ENCODE data around the gene C8B. TPM values are rescaled to one million over a fixed set of nuclear protein-coding genes. Genes with fewer than 3 reads are reported as not detected.
A peak's percentile ranks its signal among the peaks of the same experiment; 100 is the strongest.

C8B gene
- total and polyA plus RNA-seq, 9 of the 15 experiments (the other 6 are each of a cell fraction or from before 2014, with no cell fraction given) = not detected

- TF ChIP-seq SMAD3 (CRISPR knock-in tag; conservative IDR thresholded peaks at IDR 0.05) (no peak), TAL1 (IDR thresholded peaks at IDR 0.05) (no peak), KHSRP (IDR thresholded peaks at IDR 0.05) (no peak), ZBTB43 (CRISPR knock-in tag; IDR thresholded peaks at IDR 0.05) (no peak), ZEB2 (IDR thresholded peaks at IDR 0.05) (0 out of 2 replicates have a peak, but pooled peaks have one; percentile 13)
These were observed 55.3 kb downstream of the C8B start (continued) for GRCh38 chr1:56910441-56910985.

- Histone ChIP-seq H3K4me1 (replicated peaks in 1 of 2; ENCODE audit: control insufficient read depth in 2 of 2, insufficient read depth in 2 of 2, low read length in 2 of 2) (peaks cover 0 to 4% of the 10 kb centered on the region in 2 experiments; a peak in 3 of 5 replicates), H3K4me3 (no peak overlapping the region), H3K27ac (ENCODE audit: extremely low read depth, low read depth, low read length) (no peak overlapping the region), H3K4me2 (ENCODE audit: insufficient read depth, low read length) (no peak overlapping the region), H3K79me2 (ENCODE audit: control insufficient read depth, insufficient read depth, low read length) (no peaks in the 10 kb centered on the region), H3K9me1 (ENCODE audit: control insufficient read depth, insufficient read depth, low read length) (no peaks in the 10 kb centered on the region), H3K36me3 (ENCODE audit: control insufficient read depth, insufficient read depth, low read length) (no peaks in the 10 kb centered on the region), H2AFZ (ENCODE audit: low read depth, low read length) (no peak overlapping the region), H3K27me3 (ENCODE audit: control insufficient read depth in 2 of 2, insufficient read depth in 2 of 2, low read length in 2 of 2) (no peaks in the 10 kb centered on the region), H3K9ac (ENCODE audit: insufficient read depth in 1 of 2, low read depth in 2 of 2, low read length in 2 of 2) (no peak overlapping the region), H4K20me1 (replicated peaks; ENCODE audit: control insufficient read depth, insufficient read depth, low read length) (no peaks in the 10 kb centered on the region), H3K9me3 (replicated peaks; ENCODE audit: control insufficient read depth, insufficient read depth, low read depth, low read length) (no peaks in the 10 kb centered on the region)
- BruUV-seq (replicated peaks) = no TSS peak
- intact Hi-C loops (cut with micrococcal nuclease) = no loop called here
- in situ Hi-C loops (cut with MboI) = no loop called here
- 7% methylated on average over 1 of the region's 1 CpG for WGBS (ENCODE audit: insufficient coverage, low coverage, missing lambda C conversion rate)
- no peak for FAIRE-seq
- ChIA-PET CTCF (ENCODE audit: low intra/inter-chr PET ratio) (no interaction called here), POLR2A (no interaction called here)
- ATAC-seq = no peak
- DNase-seq (ENCODE audit: extremely low read depth in 1 of 4, low spot score in 3 of 4) = no peak
- no peak for TF ChIP-seq FOXM1 (IDR thresholded peaks at IDR 0.05; ENCODE audit: low read depth)
- no peak for TF ChIP-seq FOXM1 (CRISPR knock-in tag; IDR thresholded peaks at IDR 0.05; ENCODE audit: low read depth)
- TF ChIP-seq TAF7 (tag; IDR thresholded peaks at IDR 0.05) = no peak
- TF ChIP-seq HLTF (IDR thresholded peaks at IDR 0.05) = no peak
- TF ChIP-seq KLF13 (tag; IDR thresholded peaks at IDR 0.05; ENCODE audit: borderline replicate concordance, low read depth) = no peak
- TF ChIP-seq, protein P1, sequence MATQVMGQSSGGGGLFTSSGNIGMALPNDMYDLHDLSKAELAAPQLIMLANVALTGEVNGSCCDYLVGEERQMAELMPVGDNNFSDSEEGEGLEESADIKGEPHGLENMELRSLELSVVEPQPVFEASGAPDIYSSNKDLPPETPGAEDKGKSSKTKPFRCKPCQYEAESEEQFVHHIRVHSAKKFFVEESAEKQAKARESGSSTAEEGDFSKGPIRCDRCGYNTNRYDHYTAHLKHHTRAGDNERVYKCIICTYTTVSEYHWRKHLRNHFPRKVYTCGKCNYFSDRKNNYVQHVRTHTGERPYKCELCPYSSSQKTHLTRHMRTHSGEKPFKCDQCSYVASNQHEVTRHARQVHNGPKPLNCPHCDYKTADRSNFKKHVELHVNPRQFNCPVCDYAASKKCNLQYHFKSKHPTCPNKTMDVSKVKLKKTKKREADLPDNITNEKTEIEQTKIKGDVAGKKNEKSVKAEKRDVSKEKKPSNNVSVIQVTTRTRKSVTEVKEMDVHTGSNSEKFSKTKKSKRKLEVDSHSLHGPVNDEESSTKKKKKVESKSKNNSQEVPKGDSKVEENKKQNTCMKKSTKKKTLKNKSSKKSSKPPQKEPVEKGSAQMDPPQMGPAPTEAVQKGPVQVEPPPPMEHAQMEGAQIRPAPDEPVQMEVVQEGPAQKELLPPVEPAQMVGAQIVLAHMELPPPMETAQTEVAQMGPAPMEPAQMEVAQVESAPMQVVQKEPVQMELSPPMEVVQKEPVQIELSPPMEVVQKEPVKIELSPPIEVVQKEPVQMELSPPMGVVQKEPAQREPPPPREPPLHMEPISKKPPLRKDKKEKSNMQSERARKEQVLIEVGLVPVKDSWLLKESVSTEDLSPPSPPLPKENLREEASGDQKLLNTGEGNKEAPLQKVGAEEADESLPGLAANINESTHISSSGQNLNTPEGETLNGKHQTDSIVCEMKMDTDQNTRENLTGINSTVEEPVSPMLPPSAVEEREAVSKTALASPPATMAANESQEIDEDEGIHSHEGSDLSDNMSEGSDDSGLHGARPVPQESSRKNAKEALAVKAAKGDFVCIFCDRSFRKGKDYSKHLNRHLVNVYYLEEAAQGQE (IDR thresholded peaks at IDR 0.05; ENCODE audit: borderline replicate concordance) = no peak
- TF ChIP-seq, protein P1 (CRISPR knock-in tag; IDR thresholded peaks at IDR 0.05; ENCODE audit: low read depth) = no peak
- no peak for TF ChIP-seq ZNF197 (CRISPR knock-in tag; IDR thresholded peaks at IDR 0.05; ENCODE audit: low read depth)
- TF ChIP-seq ZFP30 (CRISPR knock-in tag; IDR thresholded peaks at IDR 0.05; ENCODE audit: borderline replicate concordance) = no peak
These were observed 57.1 kb downstream of the C8B start for GRCh38 chr1:56908619-56909221.
